Measurements from ENCODE around the gene DAPK1. TPM values are rescaled to one million over a fixed set of nuclear protein-coding genes. Genes with fewer than 3 reads are reported as not detected.

DAPK1 gene
- total RNA-seq, 1 donor from 2014 or later: 35.1 TPM

- Mint-ChIP-seq H3K4me1 (ENCODE audit: low read depth, unreplicated experiment) (peaks cover 27% of the 10 kb centered on the region), H3K9me3 (ENCODE audit: unreplicated experiment) (no peaks in the 10 kb centered on the region), H3K4me3 (ENCODE audit: unreplicated experiment) (no peak overlapping the region), H3K27ac (ENCODE audit: unreplicated experiment) (no peak overlapping the region), H3K27me3 (ENCODE audit: low read depth, unreplicated experiment) (no peaks in the 10 kb centered on the region), H3K36me3 (ENCODE audit: low read depth, unreplicated experiment) (peaks cover 14% of the 10 kb centered on the region)
- H3K4me3 ChIP-seq (ENCODE audit: insufficient read depth, low read depth, low read length): no peak overlapping the region
- H3K9ac ChIP-seq (ENCODE audit: low read length): no peak overlapping the region
- no peak overlapping the region for H2AFZ ChIP-seq (ENCODE audit: low read depth, low read length)
- no peak for DNase-seq (ENCODE audit: low read depth)
- no peaks in the 10 kb centered on the region for H3K79me2 ChIP-seq (ENCODE audit: insufficient read depth, low read length)
- H3K9me3 ChIP-seq (ENCODE audit: insufficient read depth, low read depth, low read length): no peaks in the 10 kb centered on the region
- no peaks in the 10 kb centered on the region for H4K20me1 ChIP-seq (ENCODE audit: insufficient read depth, low read length)
- H3K4me2 ChIP-seq (ENCODE audit: low read length): no peak overlapping the region
- no peaks in the 10 kb centered on the region for H3K27me3 ChIP-seq (ENCODE audit: insufficient read depth, low read length)
- FAIRE-seq: no peak
- peaks cover 28% of the 10 kb centered on the region for H3K4me1 ChIP-seq (ENCODE audit: insufficient read depth, low read length)
- no peak overlapping the region for H3K27ac ChIP-seq (ENCODE audit: low read depth, low read length)
- H3K36me3 ChIP-seq (ENCODE audit: insufficient read depth, low read length): no peaks in the 10 kb centered on the region
- TF ChIP-seq, protein P1, sequence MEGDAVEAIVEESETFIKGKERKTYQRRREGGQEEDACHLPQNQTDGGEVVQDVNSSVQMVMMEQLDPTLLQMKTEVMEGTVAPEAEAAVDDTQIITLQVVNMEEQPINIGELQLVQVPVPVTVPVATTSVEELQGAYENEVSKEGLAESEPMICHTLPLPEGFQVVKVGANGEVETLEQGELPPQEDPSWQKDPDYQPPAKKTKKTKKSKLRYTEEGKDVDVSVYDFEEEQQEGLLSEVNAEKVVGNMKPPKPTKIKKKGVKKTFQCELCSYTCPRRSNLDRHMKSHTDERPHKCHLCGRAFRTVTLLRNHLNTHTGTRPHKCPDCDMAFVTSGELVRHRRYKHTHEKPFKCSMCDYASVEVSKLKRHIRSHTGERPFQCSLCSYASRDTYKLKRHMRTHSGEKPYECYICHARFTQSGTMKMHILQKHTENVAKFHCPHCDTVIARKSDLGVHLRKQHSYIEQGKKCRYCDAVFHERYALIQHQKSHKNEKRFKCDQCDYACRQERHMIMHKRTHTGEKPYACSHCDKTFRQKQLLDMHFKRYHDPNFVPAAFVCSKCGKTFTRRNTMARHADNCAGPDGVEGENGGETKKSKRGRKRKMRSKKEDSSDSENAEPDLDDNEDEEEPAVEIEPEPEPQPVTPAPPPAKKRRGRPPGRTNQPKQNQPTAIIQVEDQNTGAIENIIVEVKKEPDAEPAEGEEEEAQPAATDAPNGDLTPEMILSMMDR (IDR thresholded peaks at IDR 0.05; ENCODE audit: insufficient read depth, low read depth, low read length): no peak
- no peak for TF ChIP-seq EZH2 (IDR thresholded peaks at IDR 0.05; ENCODE audit: insufficient read depth, low read length)
These were observed 211.5 kb downstream of the DAPK1 start for GRCh38 chr9:87708986-87709728.

GRCh38 chr9:87710443-87710842 lies 212.8 kb downstream of the DAPK1 start:
- Histone ChIP-seq H3K27me3 (ENCODE audit: insufficient read depth, low read length) (no peaks in the 10 kb centered on the region), H4K20me1 (ENCODE audit: insufficient read depth, low read length) (no peaks in the 10 kb centered on the region), H3K4me2 (ENCODE audit: low read length) (no peak overlapping the region), H3K9ac (ENCODE audit: low read length) (no peak overlapping the region), H3K9me3 (ENCODE audit: insufficient read depth, low read depth, low read length) (no peaks in the 10 kb centered on the region), H3K36me3 (ENCODE audit: insufficient read depth, low read length) (no peaks in the 10 kb centered on the region), H3K4me1 (ENCODE audit: insufficient read depth, low read length) (peaks cover 35% of the 10 kb centered on the region), H2AFZ (ENCODE audit: low read depth, low read length) (no peak overlapping the region), H3K79me2 (ENCODE audit: insufficient read depth, low read length) (no peaks in the 10 kb centered on the region), H3K4me3 (ENCODE audit: insufficient read depth, low read depth, low read length) (no peak overlapping the region), H3K27ac (ENCODE audit: low read depth, low read length) (no peak overlapping the region)
- DNase-seq (ENCODE audit: low read depth) (no peak), FAIRE-seq (no peak)
- no peak overlapping the region for H3K4me3 Mint-ChIP-seq (ENCODE audit: unreplicated experiment)
- TF ChIP-seq EZH2 (IDR thresholded peaks at IDR 0.05; ENCODE audit: insufficient read depth, low read length): no peak
- TF ChIP-seq, protein P1 (IDR thresholded peaks at IDR 0.05; ENCODE audit: insufficient read depth, low read depth, low read length): no peak
- H3K4me1 Mint-ChIP-seq (ENCODE audit: low read depth, unreplicated experiment): peaks cover 25% of the 10 kb centered on the region
- no peaks in the 10 kb centered on the region for H3K9me3 Mint-ChIP-seq (ENCODE audit: unreplicated experiment)
- H3K27ac Mint-ChIP-seq (ENCODE audit: unreplicated experiment): no peak overlapping the region
- peaks cover 14% of the 10 kb centered on the region for H3K36me3 Mint-ChIP-seq (ENCODE audit: low read depth, unreplicated experiment)
- no peaks in the 10 kb centered on the region for H3K27me3 Mint-ChIP-seq (ENCODE audit: low read depth, unreplicated experiment)
